Measurements from ENCODE around the gene ZNF331. TPM values are rescaled to one million over a fixed set of nuclear protein-coding genes. Genes with fewer than 3 reads are reported as not detected.

Gene ZNF331
- polyA plus RNA-seq, 1 experiment, result 4.4 TPM

GRCh38 chr19:53608381-53608780 lies 70.4 kb downstream of the ZNF331 start:
- DNase-seq (ENCODE audit: low read depth, low spot score), result no peak
- Histone ChIP-seq H3K4me3 (ENCODE audit: low read depth, low read length) (no peak overlapping the region), H3K27me3 (ENCODE audit: control insufficient read depth, insufficient read depth, low read length) (no peaks in the 10 kb centered on the region), H3K9me3 (ENCODE audit: control insufficient read depth, insufficient read depth, low read length) (peaks cover 80% of the 10 kb centered on the region), H3K27ac (ENCODE audit: low read depth, low read length) (no peak overlapping the region)
- POLR2A ChIA-PET, result no interaction called here
- TF ChIP-seq, protein P1, sequence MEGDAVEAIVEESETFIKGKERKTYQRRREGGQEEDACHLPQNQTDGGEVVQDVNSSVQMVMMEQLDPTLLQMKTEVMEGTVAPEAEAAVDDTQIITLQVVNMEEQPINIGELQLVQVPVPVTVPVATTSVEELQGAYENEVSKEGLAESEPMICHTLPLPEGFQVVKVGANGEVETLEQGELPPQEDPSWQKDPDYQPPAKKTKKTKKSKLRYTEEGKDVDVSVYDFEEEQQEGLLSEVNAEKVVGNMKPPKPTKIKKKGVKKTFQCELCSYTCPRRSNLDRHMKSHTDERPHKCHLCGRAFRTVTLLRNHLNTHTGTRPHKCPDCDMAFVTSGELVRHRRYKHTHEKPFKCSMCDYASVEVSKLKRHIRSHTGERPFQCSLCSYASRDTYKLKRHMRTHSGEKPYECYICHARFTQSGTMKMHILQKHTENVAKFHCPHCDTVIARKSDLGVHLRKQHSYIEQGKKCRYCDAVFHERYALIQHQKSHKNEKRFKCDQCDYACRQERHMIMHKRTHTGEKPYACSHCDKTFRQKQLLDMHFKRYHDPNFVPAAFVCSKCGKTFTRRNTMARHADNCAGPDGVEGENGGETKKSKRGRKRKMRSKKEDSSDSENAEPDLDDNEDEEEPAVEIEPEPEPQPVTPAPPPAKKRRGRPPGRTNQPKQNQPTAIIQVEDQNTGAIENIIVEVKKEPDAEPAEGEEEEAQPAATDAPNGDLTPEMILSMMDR (IDR thresholded peaks at IDR 0.05; ENCODE audit: low read depth, low read length), result no peak
- CTCF ChIA-PET, result no interaction called here

DNA sequence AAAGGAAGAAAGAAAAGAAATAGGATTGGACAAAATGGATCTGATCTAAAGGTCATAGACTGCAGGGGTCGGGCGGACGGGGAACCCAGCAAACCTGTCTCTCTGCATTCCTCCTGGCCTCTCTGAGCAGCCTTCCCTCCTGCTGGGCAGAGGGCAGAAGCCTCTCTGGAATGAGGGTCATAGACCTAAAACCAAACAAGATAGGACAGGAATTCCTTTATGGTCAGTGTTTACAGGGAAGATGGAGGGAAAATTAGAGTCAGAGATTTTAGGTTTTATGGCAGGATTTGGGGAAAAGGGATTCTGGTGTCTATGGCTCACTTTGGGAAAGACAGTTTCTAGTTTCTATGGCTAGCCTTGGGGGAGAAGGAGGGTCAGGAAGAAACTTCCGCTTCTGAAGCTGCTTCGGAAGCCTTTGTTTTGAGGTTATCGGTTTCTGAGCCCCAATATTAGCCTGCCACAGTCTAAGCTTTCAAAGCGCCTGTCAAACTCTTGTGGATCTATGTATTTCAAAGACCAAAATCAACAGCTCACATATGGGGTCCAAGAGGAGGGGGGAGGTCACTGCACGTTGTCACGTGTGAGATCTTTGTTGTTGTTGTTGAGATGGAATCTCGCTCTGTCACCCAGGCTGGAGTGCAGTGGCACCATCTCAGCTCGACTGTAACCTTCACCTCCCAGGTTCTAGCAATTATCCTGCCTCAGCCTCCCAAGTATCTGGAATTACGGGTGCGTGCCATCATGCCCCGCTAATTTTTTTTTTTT lies 75.0 kb downstream of the ZNF331 start:
- Histone ChIP-seq H3K27me3 (ENCODE audit: control insufficient read depth, insufficient read depth, low read length) (no peaks in the 10 kb centered on the region), H3K4me3 (ENCODE audit: low read depth, low read length) (no peak overlapping the region), H3K9me3 (ENCODE audit: control insufficient read depth, insufficient read depth, low read length) (peaks cover 57% of the 10 kb centered on the region), H3K27ac (ENCODE audit: low read depth, low read length) (no peak overlapping the region)
- no peak for DNase-seq (ENCODE audit: low read depth, low spot score)
- CTCF ChIA-PET, result no interaction called here
- TF ChIP-seq, protein P1 (IDR thresholded peaks at IDR 0.05; ENCODE audit: low read depth, low read length), result no peak
- POLR2A ChIA-PET, result no interaction called here

- Histone ChIP-seq H3K9me3 (ENCODE audit: control insufficient read depth, insufficient read depth, low read length) (peaks cover 38% of the 10 kb centered on the region), H3K27ac (ENCODE audit: low read depth, low read length) (no peak overlapping the region), H3K27me3 (ENCODE audit: control insufficient read depth, insufficient read depth, low read length) (no peaks in the 10 kb centered on the region), H3K4me3 (ENCODE audit: low read depth, low read length) (no peak overlapping the region)
- ChIA-PET POLR2A (no interaction called here), CTCF (no interaction called here)
- DNase-seq (ENCODE audit: low read depth, low spot score), result no peak
- TF ChIP-seq, protein P1 (IDR thresholded peaks at IDR 0.05; ENCODE audit: low read depth, low read length), result no peak
Observed at GRCh38 chr19:53621885-53622740, 84.2 kb downstream of the ZNF331 start.

DNA sequence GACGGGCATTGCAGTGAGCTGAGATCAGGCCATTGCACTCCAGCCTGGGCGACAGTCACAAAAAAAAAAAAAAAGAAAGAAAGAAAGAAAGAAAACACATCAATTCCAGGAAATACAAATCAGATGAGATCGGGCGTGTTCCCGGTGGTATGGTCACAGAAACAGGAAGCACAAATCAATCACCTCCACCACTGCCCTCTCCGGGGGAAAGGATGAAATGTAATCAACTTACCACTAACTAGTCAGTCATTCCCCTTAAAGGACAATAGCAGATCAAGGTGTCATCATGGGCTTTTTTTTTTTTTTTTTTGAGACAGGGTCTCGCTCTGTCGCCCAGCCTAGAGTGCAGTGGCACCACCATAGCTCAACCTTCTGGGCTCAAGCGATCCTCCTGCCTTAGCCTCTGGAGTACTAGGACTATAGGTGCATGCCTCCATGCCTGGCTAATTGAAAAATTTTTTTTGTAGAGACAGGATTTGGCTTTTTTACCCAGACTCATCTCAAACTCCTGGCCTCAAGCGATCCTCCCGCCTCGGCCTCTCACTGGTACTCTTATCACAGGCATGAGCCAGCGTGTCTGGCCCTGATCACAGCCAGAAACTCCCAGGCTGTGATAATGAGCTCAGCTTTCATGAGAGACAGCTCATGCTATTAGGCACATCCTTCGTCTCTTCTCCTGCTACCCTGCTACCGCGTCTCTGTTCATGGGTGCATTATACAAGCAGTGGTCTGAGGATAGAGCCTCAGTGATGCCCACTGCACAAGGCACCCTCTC lies 87.0 kb downstream of the ZNF331 start:
- no peak overlapping the region for H3K4me3 ChIP-seq (ENCODE audit: low read depth, low read length)

More for the DNA sequence above, 87.0 kb downstream of the ZNF331 start:
- DNase-seq (ENCODE audit: low read depth, low spot score), result no peak
- TF ChIP-seq, protein P1 (IDR thresholded peaks at IDR 0.05; ENCODE audit: low read depth, low read length), result no peak
- Histone ChIP-seq H3K27me3 (ENCODE audit: control insufficient read depth, insufficient read depth, low read length) (no peaks in the 10 kb centered on the region), H3K27ac (ENCODE audit: low read depth, low read length) (no peak overlapping the region), H3K9me3 (ENCODE audit: control insufficient read depth, insufficient read depth, low read length) (peaks cover 44% of the 10 kb centered on the region)
- ChIA-PET POLR2A (no interaction called here), CTCF (no interaction called here)
